Stimulated activated CD8-positive, alpha-beta memory T cell treated with anti-CD3 and anti-CD28 coated beads, Interleukin-12 subunit alpha, Interleukin-12 subunit beta, amount 100 ng/mL, for 4 hours (primary cell): ENCODE data around the gene GLG1.
"Not testable (repeated sequence)": the region's sequence is repeated elsewhere in the genome, so short reads cannot be mapped to it uniquely, and the experiment has no call there.

Source experiments
- DNase-seq: peaks from one replicate; pipeline ENCODE4 v3.0.0-alpha.2; 2020; ENCODE audit warnings: low read depth

Gene GLG1

DNA sequence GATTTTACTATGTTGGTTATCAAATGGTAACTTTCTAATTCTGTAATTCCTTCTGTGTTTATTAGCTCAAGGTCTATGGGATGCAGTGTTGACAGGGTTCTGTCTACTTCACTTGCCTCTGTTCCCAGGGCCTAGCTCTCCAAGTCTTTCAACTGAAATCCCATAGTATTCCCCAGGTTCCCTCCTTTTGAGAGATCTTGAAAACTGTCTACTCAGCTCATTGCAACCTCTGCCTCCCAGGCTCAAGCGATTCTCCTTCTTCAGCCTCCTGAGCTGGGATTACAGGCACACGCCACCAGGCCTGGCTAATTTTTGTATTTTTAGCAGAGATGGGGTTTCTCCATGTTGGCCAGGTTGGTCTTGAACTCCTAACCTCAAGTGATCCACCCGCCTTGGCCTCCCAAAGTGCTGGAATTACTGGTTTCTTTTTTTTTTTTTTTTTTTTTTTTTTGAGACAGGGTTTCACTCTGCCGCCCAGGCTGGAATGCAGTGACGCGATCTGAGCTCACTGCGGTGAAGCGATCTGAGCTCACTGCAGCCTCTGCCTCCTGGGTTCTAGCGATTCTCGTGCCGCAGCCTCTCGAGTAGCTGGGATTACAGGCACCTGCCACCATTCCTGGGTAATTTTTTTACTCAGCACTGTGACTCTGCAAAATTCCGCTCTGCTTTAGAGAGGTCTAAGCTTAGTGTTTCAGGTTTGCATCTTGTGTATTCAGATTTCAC is 163.1 kb downstream of the GLG1 start:
- DNase-seq, result not testable (repeated sequence)

DNA sequence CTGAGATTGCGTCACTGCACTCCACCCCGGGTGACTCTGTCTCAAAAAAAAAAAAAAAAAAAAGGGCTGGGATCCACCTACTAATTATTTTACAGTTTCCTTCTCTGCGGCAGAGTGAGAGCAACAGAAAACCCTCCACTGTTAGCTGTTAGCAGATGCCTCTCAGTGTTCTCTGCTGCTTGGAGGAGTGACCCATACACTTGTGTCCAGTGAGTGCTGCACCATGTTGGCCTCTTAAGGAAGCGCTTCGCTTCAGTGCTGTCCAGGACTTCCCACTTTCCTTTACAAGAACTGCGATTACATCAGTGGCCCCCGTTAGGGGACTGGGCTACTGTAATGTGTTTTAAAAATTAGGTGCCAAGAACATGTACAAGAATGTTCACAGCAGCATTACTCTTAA is 167.2 kb downstream of the GLG1 start:
- no peak for DNase-seq

DNA sequence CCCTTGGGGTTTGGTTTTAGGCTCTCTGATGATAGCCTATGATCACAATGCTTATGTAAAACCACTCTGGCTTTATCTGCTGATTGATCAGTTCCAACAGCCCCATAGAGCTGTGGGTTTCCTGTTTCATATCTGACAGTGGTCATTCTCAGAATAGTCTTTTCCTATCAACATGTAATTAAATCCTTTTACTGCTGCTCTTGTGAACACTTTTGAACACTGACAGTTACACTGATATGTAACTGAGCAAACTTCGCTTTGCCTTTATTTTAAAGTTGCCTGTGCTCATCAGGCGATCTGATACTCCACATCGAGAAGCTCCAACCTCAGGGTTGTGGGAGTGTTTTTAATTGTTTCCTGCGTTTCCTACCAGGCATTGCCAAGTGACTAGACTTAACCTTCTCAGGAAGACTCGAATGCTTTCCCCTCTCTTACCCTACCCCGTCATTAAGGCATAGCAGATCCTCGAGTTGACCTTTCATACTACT is 168.4 kb downstream of the GLG1 start:
- no peak for DNase-seq

DNA sequence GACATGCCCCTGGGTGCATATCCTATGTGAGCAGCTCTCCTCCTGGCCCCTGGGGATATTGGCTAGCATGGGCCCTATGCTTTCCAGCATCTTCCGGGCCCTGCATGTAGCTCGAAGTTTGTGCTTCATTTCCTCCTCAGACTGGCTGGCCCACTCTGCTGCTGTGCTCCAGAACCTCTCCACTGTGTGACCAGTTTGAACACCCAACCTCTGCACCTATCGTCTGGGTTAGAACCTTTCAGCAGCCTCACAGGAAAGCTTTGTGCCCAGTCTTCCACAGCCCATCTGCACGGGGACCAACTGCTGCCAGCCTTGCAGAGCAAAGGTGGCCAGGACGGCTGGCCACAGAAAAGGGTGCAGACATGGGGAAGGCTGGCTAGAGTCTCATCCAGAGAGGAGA is 175.4 kb downstream of the GLG1 start:
- no peak for DNase-seq

DNA sequence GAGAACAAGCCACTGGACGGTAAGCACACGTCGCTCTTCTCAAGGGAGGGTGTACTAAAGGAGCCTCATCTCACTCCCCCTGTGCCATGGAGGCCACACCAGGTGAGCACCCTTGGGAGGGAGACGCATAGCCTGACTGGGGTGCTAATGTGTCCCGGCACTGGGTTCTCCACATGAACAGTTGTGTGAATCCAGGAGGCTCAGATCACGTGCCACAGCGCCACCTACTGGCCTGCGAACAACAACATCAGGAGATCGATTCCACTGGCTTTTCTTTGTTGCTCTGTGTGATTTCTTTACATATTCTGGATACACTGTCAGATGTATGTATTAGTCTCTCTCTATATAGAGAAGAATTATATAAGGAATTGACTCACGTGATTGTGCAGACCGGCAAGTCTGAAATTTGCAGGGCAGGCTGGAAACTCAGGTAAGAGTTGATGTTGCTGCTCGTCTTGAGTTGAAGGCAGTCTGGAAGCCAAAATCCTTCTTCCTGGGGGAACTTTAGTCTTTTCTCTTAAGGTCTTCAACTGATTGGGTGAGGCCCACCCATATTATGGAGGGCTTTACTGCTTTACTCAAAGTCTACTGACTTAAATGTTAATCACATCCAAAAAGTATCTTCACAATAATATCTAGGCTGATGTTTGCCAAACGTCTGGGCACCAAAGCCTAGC is 176.7 kb downstream of the GLG1 start:
- DNase-seq, result not testable (repeated sequence)

DNA sequence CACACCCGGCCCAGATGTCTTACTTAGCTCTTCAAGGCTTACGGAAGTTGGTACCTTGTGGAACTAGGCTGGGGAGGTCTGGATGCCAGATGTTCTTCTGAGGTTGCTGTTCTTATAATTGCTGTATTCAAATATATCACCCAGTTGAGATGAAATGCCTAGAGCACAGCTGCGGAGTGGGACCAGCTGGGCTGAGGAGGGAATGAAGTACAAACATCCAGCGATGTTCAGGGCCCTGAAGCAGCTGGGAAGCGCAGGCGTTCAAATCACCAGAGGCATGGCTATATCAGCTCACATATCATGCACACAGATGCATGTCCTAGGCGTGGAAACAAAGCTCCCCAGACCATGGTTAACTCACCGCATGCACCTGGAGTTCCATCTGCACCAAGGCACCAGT is 178.4 kb downstream of the GLG1 start:
- not testable (repeated sequence) for DNase-seq

DNA sequence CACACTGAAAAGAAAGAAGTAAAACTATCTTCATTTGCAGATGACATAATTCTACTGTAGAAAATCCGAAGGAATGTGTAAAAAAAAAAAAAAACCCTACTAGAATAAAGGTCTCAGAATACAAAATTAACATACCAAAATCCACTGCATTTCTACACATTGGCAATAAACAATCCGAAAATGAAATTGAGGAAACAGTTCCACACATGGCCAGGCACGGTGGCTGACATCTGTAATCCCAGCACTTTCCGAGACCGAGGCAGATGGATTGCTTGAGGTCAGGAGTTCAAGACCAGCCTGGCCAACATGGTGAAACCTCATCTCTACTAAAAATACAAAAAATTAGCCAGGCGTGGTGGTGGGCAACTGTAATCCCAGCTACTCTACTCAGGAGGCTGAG is 181.2 kb downstream of the GLG1 start:
- not testable (repeated sequence) for DNase-seq

DNA sequence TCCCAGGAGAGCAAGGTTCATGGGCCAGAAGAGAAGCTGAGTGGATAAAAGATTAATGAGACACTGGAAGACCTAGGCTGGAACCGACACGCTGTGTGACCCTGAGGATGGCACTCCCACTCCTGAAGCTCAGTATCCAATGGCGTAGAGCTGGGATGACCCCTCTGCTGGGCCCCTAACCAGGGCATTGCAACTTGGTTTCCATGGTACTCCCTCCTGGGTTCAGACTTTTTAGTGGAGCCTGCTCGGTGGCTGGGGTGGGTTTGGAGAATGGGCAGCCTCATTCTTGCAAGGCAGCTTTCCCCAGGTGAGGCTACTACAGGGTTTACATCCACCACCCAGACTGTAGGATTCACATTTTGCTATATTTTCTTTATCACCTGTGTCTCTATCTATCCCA is 183.2 kb downstream of the GLG1 start:
- not testable (repeated sequence) for DNase-seq

DNA sequence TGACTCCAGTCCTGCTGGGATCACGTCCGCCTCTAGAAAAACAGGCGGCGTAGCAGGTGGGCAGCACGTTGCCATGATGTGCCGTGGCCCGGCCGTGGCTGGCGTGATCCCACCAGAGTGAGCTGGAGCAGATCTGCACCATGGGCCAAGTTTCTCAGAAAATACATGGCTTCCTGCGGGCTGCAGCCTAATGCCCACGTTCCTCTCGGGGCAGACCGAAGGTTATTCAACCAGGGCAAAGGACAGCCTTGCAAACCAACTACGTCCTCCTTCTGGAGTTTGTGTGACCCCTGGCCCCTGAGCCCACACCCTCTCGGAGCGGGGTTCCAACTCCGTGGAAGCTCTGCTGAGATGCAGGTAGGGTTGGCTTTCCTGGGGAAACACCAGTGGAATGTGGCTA is 184.8 kb downstream of the GLG1 start:
- DNase-seq, result not testable (repeated sequence)

DNA sequence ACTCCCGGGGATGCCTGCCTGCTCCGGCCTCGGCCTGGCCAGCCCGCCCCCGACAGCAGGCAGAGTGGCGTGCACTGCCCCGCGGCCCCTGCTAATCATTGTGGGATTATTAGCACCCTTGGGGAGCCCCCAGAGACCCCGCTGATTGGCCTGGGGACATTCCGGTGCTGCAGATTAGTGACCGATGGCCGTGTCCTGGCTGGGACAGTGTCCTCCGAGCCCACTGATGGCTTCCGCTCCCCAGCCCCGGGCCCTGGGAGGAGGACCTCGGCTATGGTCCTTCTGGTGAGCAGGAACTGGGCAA is 185.5 kb downstream of the GLG1 start:
- not testable (repeated sequence) for DNase-seq

DNA sequence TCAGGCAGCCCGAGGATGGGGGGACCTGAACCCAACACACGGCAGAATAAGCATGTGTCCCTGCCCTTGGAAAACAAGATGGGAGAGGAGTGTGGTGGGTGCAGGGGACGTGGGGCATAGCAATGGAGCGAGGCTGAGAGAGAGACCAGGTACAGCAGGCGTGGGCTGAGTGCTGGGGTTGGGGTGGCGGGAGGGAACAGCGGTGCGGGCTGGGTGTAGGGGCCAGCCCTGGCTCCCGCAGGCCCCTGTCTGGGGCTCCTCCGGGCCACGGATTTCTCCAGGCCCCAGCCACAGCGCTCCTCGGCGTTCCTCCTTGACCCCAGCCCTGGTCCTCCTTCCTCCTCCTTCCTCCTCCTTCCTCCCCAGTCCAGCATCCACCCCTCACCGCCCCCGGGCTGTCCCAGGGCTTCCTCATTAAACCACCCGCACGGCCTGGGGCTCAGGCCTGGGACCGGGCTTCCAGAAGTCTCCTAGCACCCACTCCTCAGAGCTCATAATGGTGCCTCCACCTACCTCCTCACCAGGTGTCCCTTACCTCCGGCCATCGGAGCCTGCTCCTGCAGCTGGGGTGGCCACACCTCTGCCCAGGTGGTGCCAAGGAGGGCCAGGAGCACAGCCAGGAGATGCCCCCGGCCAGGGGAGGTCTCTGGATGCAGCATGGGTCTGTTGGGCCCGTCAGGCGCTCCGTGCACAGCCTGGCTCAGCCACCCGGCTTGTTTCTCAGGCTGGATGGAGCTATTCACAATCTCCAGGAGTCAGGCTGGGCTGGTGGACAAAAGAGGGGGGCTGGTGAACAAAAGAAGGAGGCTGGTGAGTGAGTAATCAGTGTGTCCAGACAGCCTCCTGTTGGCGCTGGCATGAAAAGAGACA is 186.1 kb downstream of the GLG1 start, which contains the start of gene CLEC18B:
TSS of gene CLEC18B (minus strand) at position 867 of the 870 bp plus-strand sequence. CDS start at position 659, 208 bp downstream.
- DNase-seq, result not testable (repeated sequence)

DNA sequence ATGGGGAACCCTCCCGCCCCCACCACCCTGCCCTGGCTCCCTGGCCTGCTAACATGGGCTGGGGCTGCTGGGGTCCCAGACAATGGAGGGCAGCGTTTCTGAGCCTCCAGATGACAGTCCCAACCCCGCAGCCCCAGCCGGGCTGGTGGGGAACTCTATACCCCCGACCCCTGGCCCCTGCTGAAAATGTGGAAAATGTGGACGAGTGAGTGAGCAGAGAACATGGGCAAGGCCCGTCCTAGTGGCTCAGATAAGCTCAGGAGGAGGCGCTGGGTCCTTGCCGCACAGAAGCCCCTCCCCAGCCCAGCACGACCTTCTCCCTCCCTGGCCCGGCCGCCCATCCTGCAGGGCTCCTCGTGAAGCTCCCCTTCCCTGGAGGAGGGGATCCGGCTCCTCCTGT is 187.1 kb downstream of the GLG1 start:
- DNase-seq, result not testable (repeated sequence)

DNA sequence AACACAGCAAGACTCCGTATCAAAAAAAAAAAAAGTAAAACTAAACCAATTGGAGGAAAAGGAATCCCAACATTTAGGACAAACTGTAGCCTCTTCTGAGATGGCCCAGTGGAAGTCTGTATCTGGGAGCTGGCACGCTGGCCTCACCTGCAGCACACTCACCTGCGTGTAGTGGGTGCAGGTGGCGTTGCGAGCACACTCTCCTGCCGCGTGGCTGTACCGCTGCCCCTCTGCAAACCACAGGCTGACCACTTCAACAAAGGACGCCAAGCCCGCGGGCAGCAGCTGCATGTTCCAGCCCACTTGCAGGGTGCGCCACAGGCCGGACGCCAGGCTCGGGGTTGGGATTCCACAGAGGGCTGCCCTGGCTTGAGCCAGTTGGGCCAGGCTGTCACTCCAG is 189.0 kb downstream of the GLG1 start:
- not testable (repeated sequence) for DNase-seq

DNA sequence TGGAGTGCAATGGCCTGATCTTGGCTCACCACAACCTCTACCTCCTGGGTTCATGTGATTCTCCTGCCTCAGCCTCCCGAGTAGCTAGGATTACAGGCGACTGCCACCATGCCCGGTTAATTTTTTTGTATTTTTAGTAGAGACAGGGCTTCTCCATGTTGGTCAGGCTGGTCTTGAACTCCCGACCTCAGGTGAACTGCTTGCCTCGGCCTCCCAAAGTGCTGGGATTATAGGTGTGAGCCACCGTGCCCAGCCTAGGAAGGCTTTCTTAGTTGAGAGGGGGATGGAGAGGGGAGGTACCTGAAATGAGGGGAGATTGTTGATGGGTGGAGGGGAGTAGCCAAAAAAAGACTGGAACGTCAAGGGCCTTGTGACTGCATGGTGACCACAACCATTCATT is 193.0 kb downstream of the GLG1 start:
- not testable (repeated sequence) for DNase-seq

DNA sequence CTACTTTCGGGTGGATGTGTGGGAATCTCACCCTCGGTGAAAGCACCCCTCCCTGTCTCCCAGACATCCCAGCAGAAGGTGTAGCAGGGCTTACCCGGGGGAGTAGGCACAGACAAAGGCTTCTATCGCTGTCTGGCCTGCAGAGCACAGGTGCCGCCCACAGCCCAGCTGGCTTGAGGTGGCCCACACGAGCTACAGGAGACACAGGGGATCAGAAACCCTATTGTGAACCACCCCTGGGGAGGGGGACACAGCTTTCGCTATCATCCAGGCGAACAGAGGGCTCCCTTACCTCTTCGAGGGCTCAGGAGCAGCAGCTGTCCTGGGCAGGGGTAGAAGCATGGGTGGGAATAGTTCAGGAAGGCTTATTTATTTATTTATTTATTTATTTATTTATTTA is 193.4 kb downstream of the GLG1 start:
- not testable (repeated sequence) for DNase-seq

DNA sequence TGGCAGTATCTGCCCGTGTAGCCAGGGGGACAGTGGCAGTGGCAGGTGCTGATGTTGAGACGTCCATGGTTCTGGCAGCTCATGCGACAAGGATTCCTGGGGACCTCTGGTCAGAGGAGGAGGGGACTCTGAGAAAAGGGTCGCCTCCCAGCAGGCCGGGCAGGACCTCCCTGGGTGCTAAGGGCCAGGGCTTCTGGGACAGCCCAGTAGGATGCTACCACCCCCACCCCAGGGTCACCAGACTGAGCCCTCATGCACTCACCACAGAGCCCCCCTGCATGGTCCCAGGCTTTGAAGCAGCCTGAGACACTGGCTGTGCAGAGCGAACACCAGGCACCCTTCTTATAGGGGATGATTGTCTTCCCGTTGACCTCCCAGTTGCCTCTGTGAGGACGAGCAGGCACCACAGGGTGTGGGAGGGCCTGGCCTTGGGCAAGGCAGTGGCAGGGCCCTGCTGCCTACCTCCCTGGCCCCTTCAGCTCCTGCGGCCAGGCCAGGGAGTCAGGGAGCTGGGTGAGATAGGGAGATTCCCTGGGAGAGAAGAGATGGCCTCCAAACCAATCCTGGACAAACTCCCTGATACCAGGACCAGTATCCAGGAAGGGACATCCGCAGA is 194.0 kb downstream of the GLG1 start:
- not testable (repeated sequence) for DNase-seq

DNA sequence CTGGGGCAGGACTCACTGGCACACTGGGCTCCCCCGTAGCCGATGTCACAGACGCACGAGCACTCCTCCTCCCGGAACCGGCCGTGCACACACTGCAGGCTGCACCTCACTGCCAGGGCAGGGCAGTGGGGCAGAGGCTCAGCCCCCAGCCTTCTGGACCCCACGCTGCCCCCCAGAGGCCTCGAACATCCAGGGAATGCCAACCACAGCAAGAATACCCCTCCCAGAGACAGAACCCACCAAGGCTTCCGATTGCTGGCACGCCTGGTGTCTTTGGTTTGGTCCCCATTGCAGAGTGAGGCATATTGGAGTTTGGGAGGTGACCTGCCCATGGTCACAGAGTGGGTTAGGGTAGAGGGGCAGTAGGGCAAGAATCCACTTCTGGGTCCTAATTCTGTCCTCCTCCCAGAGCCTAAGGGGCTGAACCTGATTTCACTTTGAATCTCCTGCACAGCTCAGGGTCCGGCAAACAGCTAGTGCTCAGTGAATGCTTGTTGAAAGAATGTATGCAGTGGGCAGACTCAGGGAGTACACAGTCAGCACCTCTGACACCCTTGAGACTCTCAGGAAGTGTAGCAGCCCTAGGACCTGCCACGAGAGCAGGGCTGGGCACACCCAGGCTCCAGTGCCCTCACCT is 194.7 kb downstream of the GLG1 start:
- DNase-seq, result not testable (repeated sequence)

DNA sequence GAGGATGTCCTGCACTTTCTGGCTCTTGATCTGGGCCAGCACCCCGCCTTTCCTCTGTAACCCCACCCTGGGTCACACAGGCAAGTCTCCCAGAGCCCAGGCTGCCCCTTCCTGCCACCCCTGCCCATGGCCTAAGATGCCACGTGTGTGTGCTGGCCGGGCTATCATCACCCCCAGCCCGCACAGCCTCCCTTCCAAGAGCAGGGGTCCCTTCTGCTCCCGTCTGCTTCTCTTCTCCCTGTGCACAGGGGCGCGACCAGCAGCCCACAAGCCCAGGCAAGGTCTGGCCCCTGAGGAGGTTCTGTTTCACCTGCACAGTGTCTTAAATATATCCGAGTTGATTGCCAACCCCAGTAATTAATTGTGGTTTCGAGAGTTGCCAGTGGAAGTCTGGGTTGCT is 195.9 kb downstream of the GLG1 start:
- not testable (repeated sequence) for DNase-seq

DNA sequence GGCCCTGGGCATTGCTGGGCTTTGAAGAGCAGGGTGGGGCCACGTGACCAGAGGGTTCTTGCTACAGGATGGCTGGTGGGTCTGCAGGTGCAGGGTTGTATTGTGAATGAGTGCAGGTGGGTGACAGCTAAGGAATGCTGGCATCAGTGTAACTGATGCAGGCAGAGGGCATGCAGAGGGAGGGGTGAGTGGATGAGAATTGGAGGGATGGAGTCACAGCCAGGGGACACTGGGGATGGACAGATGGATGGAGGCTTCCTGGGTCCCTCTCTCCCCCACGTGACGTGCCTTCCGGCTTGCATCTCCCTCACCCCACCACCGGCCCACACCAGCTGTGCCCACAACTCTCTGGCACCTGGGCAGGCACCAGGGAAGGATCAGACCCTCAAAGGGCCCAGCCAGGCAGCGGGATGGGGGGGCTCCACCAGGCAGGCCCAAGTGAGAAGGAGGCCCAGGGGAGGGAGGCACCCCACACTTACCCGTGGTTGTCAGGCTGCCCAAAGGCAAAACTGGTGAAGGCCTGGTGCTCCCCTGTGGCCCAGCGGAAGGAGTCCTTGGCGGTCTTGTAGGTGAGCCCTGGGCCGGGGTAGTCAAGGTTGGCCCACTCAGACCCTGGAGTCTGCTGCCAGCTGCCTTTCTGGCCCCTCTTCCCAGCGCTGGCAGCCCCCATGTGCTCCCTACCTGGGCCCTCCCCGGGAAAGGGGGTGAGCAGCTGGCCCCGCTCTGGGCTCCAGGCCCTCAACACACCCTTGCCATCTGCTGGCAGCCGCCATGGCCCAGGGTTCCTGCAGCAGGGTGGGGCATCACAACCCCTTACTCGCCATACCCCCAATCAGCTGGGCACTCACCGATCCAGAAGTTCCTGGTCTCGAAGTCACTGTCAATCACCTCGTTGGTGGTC is 196.6 kb downstream of the GLG1 start:
- DNase-seq, result not testable (repeated sequence)

DNA sequence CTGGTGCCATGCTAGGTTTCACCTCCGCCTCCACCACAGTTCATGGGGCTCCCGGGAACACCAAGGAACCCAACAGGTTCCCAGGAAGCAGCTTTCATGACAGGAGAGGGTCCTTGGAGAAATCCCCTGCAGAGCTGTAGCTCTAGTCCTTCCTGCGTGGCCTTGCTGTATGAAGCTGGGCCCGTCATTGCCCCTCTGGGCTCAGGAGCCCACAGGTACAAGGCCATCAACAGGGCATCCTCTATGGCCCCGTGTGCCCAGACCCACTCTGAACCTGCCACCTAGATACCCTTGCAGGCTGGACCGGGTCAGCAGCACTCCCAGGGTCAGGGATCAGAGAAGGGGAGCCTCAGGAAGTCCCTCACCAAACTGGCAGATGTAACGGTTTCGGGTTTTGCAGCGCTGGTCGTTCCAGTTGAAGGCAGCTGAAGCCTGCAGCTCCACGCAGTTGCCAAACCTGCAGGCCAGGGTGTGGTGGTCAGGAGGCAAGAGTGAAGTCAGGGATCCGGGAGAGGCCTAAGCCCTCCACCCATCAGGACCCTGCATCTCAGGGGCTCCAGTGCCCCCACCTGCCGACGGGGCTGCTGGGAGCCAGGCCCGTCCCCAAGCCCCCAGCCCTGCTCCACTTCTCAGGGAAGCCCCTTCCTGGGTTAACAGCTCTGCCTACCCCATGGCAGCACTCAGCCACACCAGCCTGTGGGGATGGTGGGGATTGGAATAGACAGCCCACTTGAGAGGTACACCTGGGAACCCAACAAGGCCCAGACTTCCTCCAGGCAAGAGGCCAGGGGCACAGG is 197.5 kb downstream of the GLG1 start:
- DNase-seq, result not testable (repeated sequence)
